HepG2 (cell line): ENCODE results near the gene ZDHHC7. TPM values are rescaled to one million over a fixed set of nuclear protein-coding genes. Genes with fewer than 3 reads are reported as not detected.
A peak's percentile ranks its signal among the peaks of the same experiment; 100 is the strongest.

Experiments used
- BORCS8-MEF2B ChIP-seq: sonication (generic); formaldehyde crosslinking; IDR thresholded peaks from 2 replicates; pipeline ENCODE4 v1.8.0; 2022; ENCODE audit warnings: mild to moderate bottlenecking, missing genetic modification reagents
- FOXP1 ChIP-seq, 2 experiments: fragments of 450-650 bp in 1 of 2; IDR thresholded peaks; 2 replicates each; pipeline ENCODE4 v1.6.1; 2017 to 2018; ENCODE audit warnings: antibody characterized with exemption in 1 of 2
- GABPB1 ChIP-seq: IDR thresholded peaks from 2 replicates; pipeline ENCODE4 v1.6.1; 2016; ENCODE audit warnings: mild to moderate bottlenecking, missing genetic modification reagents, moderate library complexity, missing compliant biosample characterization
- IKZF1 ChIP-seq: fragments of 450-650 bp; IDR thresholded peaks from 2 replicates; pipeline ENCODE4 v1.7.1; 2016
- KDM5B ChIP-seq: sonication (generic); formaldehyde crosslinking; IDR thresholded peaks from 2 replicates; pipeline ENCODE4 v1.4.0; 2020; ENCODE audit warnings: missing genetic modification reagents, mild to moderate bottlenecking, borderline replicate concordance
- MXD4 ChIP-seq: IDR thresholded peaks from 2 replicates; pipeline ENCODE4 v1.6.1; 2016; ENCODE audit warnings: mild to moderate bottlenecking, missing biosample characterization, missing genetic modification reagents
- NR2F6 ChIP-seq, 2 experiments: IDR thresholded peaks; 2 replicates each; pipeline ENCODE4 v1.6.1; 2016; ENCODE audit warnings: antibody characterized with exemption in 1 of 2, mild to moderate bottlenecking in 1 of 2
- RFX1 ChIP-seq: fragments of 450-650 bp; IDR thresholded peaks from 2 replicates; pipeline ENCODE4 v1.6.1; 2017
- RNF219 ChIP-seq: sonication (generic); formaldehyde crosslinking; IDR thresholded peaks from 2 replicates; pipeline ENCODE4 v1.5.0; 2020; ENCODE audit warnings: mild to moderate bottlenecking, missing genetic modification reagents
- SALL2 ChIP-seq: sonication (generic); formaldehyde crosslinking; IDR thresholded peaks from 2 replicates; pipeline ENCODE4 v1.8.1; 2023; ENCODE audit warnings: mild to moderate bottlenecking, missing genetic modification reagents, inconsistent platforms
- SNRNP70 ChIP-seq: fragments of 200-400 bp; formaldehyde crosslinking; IDR thresholded peaks from 2 replicates; pipeline ENCODE4 v1.6.1; 2017; ENCODE audit warnings: mild to moderate bottlenecking, low read depth, low read length, moderate library complexity
- TCF12 ChIP-seq, 2 experiments: fragments of 450-650 bp in 1 of 2; sonication (generic) in 1 of 2; formaldehyde crosslinking in 1 of 2; IDR thresholded peaks; 2 replicates each; pipeline versions ENCODE4 v1.6.1 to v1.8.0; 2017 to 2022; ENCODE audit warnings: antibody characterized with exemption in 1 of 2, mild to moderate bottlenecking in 1 of 2, missing genetic modification reagents in 1 of 2, moderate library complexity in 1 of 2
- THAP7 ChIP-seq: sonication (generic); formaldehyde crosslinking; IDR thresholded peaks from 2 replicates; pipeline ENCODE4 v1.8.1; 2023; ENCODE audit warnings: mild to moderate bottlenecking, missing genetic modification reagents
- THYN1 ChIP-seq: sonication (generic); formaldehyde crosslinking; IDR thresholded peaks from 2 replicates; pipeline ENCODE4 v1.8.1; 2023; ENCODE audit warnings: low read depth, mild to moderate bottlenecking, moderate library complexity, missing genetic modification reagents, borderline replicate concordance
- YEATS4 ChIP-seq: sonication (generic); formaldehyde crosslinking; IDR thresholded peaks from 2 replicates; pipeline ENCODE4 v1.4.0; 2020; ENCODE audit warnings: missing genetic modification reagents, borderline replicate concordance
- ZBTB49 ChIP-seq: sonication (generic); formaldehyde crosslinking; IDR thresholded peaks from 2 replicates; pipeline ENCODE4 v1.4.0; 2020; ENCODE audit warnings: missing genetic modification reagents, borderline replicate concordance
- ZFP41 ChIP-seq: sonication (generic); formaldehyde crosslinking; IDR thresholded peaks from 2 replicates; pipeline ENCODE4 v1.4.0; 2020; ENCODE audit warnings: mild to moderate bottlenecking, missing genetic modification reagents, borderline replicate concordance
- ZNF562 ChIP-seq: sonication (generic); formaldehyde crosslinking; IDR thresholded peaks from 2 replicates; pipeline ENCODE4 v1.8.0; 2022; ENCODE audit warnings: missing genetic modification reagents, borderline replicate concordance
- ZNF572 ChIP-seq: sonication (generic); formaldehyde crosslinking; IDR thresholded peaks from 2 replicates; pipeline ENCODE4 v1.5.1; 2020; ENCODE audit warnings: mild to moderate bottlenecking, missing genetic modification reagents
- polyA plus RNA-seq, 8 experiments: library from polyadenylated mRNA; depleted of rRNA in 3 of 8; stranded (reverse) in 7 of 8; unstranded in 1 of 8; fragments of >200 nt; fragmentation: Illumina TruSeq in 4 of 8; extraction: Trizol in 4 of 8; gene quantifications; 2 replicates each; pipeline versions ENCODE4 v1.2.1 to v1.2.3, GENCODE V29; 2011 to 2016; ENCODE audit warnings: low read depth in 4 of 8, missing spikeins in 1 of 8, mixed read lengths in 1 of 8; ENCODE audit not compliant: insufficient read depth in 1 of 8
- total RNA-seq, 5 experiments: library from RNA; depleted of rRNA; stranded (reverse); fragments of >200 nt; fragmentation: Illumina TruSeq; extraction: Trizol; gene quantifications; 2 replicates each; pipeline ENCODE4 v1.2.3, GENCODE V29; 2016; ENCODE audit warnings: low read depth in 1 of 5
- TF ChIP-seq, protein P1 (sequence below): sonication (generic); formaldehyde crosslinking; IDR thresholded peaks from 2 replicates; pipeline ENCODE4 v1.4.0; 2020; ENCODE audit warnings: missing genetic modification reagents

ZDHHC7 gene
- total and polyA plus RNA-seq, 2 of the 13 experiments (the other 11 are each of a cell fraction or from before 2014, with no cell fraction given) = 46.8 to 67.6 TPM

GRCh38 chr16:85010931-85011845 is at the start of gene ZDHHC7 (continued):
- TF ChIP-seq ZBTB49 (no peak), THYN1 (no peak), YEATS4 (CRISPR knock-in tag) (peak; percentile 93), SNRNP70 (no peak), IKZF1 (no peak), ZNF572 (CRISPR knock-in tag) (peak; percentile 85; the same call in 1 of the 2 replicates), NR2F6 (IDR thresholded peaks at IDR 0.05) (peak; percentile 29; the same call in 1 of the 2 replicates), NR2F6 (CRISPR knock-in tag; IDR thresholded peaks at IDR 0.05) (peak; percentile 68), ZFP41 (CRISPR knock-in tag) (no peak; the same call in 1 of the 2 replicates), MXD4 (no peak; the same call in none of the 2 replicates), ZNF562 (no peak), TCF12 (IDR thresholded peaks at IDR 0.05) (no peak), TCF12 (CRISPR knock-in tag; IDR thresholded peaks at IDR 0.05) (peak; percentile 20; the same call in 1 of the 2 replicates), KDM5B (peak; percentile 96), BORCS8-MEF2B (CRISPR knock-in tag) (peak; percentile 81; the same call in 1 of the 2 replicates), THAP7 (CRISPR knock-in tag) (peak; percentile 61; the same call in 1 of the 2 replicates), RFX1 (no peak), FOXP1 (IDR thresholded peaks at IDR 0.05) (no peak), FOXP1 (CRISPR knock-in tag; IDR thresholded peaks at IDR 0.05) (0 out of 2 replicates have a peak, but pooled peaks have one; percentile 3), RNF219 (CRISPR knock-in tag) (no peak), GABPB1 (CRISPR knock-in tag) (peak; percentile 98), SALL2 (CRISPR knock-in tag) (peak; percentile 93)
- TF ChIP-seq, protein P1, sequence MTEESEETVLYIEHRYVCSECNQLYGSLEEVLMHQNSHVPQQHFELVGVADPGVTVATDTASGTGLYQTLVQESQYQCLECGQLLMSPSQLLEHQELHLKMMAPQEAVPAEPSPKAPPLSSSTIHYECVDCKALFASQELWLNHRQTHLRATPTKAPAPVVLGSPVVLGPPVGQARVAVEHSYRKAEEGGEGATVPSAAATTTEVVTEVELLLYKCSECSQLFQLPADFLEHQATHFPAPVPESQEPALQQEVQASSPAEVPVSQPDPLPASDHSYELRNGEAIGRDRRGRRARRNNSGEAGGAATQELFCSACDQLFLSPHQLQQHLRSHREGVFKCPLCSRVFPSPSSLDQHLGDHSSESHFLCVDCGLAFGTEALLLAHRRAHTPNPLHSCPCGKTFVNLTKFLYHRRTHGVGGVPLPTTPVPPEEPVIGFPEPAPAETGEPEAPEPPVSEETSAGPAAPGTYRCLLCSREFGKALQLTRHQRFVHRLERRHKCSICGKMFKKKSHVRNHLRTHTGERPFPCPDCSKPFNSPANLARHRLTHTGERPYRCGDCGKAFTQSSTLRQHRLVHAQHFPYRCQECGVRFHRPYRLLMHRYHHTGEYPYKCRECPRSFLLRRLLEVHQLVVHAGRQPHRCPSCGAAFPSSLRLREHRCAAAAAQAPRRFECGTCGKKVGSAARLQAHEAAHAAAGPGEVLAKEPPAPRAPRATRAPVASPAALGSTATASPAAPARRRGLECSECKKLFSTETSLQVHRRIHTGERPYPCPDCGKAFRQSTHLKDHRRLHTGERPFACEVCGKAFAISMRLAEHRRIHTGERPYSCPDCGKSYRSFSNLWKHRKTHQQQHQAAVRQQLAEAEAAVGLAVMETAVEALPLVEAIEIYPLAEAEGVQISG (CRISPR knock-in tag) = peak; percentile 93
